Subcutaneous adipose tissue (tissue), 4 donors: ENCODE measurements around the gene BMP8B. TPM values are rescaled to one million over a fixed set of nuclear protein-coding genes. Genes with fewer than 3 reads are reported as not detected.

Experiments used
- CTCF ChIP-seq: fragments of 450-650 bp; IDR thresholded peaks from one replicate; pipeline ENCODE4 v1.5.1; 2016; ENCODE audit warnings: low read depth, mild to moderate bottlenecking, control low read depth, antibody characterized with exemption, moderate library complexity
- total RNA-seq, 4 donors: library from RNA; depleted of rRNA; stranded (reverse); fragments of >200 nt; gene quantifications; one replicate each; pipeline ENCODE4 v1.1.0, GENCODE V29; 2016

BMP8B gene
- total RNA-seq, 4 donors from 2014 or later: 0.34 to 0.44 TPM; not detected in 2

GRCh38 chr1:39721664-39722063, 67.0 kb downstream of the BMP8B start:
- no peak for TF ChIP-seq CTCF

- TF ChIP-seq CTCF: no peak
Measured at GRCh38 chr1:39720094-39720999, 68.3 kb downstream of the BMP8B start.

- no peak for TF ChIP-seq CTCF
Measured at GRCh38 chr1:39717809-39718208, 70.9 kb downstream of the BMP8B start.

- TF ChIP-seq CTCF: no peak
Measured at GRCh38 chr1:39713557-39713956, 75.1 kb downstream of the BMP8B start.

- TF ChIP-seq CTCF: no peak
Measured at GRCh38 chr1:39711966-39712340, 76.7 kb downstream of the BMP8B start.

GRCh38 chr1:39711104-39711965, 77.3 kb downstream of the BMP8B start:
- no peak for TF ChIP-seq CTCF

GRCh38 chr1:39707506-39707905, 81.2 kb downstream of the BMP8B start:
- TF ChIP-seq CTCF: no peak
